Measurements from ENCODE around the gene PPFIA2. TPM values are rescaled to one million over a fixed set of nuclear protein-coding genes. Genes with fewer than 3 reads are reported as not detected.

PPFIA2 gene
- total and polyA plus RNA-seq, 9 of the 15 experiments (the other 6 are each of a cell fraction or from before 2014, with no cell fraction given), result not detected

DNA sequence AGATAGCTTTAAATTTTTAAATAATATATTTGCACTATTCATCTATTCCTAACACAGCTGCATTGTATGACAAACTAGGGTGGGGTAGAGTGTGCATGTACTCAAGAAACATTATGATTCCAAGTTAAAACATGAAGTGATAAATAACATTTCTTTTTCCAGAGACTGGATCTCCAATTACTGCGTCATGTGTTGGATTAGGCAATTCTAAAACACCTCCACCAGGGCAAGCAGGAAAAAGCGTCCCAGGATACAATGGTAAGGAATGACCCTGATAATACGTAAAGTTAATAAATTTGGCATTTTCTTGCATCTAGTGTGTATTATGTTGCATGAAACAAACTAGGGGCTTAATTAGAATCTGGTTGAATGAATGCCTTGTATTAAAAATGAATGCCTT is 542.4 kb downstream of the PPFIA2 start (continued):
- TF ChIP-seq, protein P1, sequence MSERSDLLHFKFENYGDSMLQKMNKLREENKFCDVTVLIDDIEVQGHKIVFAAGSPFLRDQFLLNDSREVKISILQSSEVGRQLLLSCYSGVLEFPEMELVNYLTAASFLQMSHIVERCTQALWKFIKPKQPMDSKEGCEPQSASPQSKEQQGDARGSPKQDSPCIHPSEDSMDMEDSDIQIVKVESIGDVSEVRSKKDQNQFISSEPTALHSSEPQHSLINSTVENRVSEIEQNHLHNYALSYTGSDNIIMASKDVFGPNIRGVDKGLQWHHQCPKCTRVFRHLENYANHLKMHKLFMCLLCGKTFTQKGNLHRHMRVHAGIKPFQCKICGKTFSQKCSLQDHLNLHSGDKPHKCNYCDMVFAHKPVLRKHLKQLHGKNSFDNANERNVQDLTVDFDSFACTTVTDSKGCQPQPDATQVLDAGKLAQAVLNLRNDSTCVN (CRISPR knock-in tag; IDR thresholded peaks at IDR 0.05), result no peak
- TF ChIP-seq, protein P2, sequence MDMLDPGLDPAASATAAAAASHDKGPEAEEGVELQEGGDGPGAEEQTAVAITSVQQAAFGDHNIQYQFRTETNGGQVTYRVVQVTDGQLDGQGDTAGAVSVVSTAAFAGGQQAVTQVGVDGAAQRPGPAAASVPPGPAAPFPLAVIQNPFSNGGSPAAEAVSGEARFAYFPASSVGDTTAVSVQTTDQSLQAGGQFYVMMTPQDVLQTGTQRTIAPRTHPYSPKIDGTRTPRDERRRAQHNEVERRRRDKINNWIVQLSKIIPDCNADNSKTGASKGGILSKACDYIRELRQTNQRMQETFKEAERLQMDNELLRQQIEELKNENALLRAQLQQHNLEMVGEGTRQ (CRISPR knock-in tag; IDR thresholded peaks at IDR 0.05), result no peak
- TF ChIP-seq, protein P3, sequence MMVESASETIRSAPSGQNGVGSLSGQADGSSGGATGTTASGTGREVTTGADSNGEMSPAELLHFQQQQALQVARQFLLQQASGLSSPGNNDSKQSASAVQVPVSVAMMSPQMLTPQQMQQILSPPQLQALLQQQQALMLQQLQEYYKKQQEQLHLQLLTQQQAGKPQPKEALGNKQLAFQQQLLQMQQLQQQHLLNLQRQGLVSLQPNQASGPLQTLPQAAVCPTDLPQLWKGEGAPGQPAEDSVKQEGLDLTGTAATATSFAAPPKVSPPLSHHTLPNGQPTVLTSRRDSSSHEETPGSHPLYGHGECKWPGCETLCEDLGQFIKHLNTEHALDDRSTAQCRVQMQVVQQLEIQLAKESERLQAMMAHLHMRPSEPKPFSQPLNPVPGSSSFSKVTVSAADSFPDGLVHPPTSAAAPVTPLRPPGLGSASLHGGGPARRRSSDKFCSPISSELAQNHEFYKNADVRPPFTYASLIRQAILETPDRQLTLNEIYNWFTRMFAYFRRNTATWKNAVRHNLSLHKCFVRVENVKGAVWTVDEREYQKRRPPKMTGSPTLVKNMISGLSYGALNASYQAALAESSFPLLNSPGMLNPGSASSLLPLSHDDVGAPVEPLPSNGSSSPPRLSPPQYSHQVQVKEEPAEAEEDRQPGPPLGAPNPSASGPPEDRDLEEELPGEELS (CRISPR knock-in tag; IDR thresholded peaks at IDR 0.05; ENCODE audit: borderline replicate concordance), result no peak
- no peak for TF ChIP-seq ZNF277 (CRISPR knock-in tag; IDR thresholded peaks at IDR 0.05; ENCODE audit: borderline replicate concordance)
- TF ChIP-seq, protein P4, sequence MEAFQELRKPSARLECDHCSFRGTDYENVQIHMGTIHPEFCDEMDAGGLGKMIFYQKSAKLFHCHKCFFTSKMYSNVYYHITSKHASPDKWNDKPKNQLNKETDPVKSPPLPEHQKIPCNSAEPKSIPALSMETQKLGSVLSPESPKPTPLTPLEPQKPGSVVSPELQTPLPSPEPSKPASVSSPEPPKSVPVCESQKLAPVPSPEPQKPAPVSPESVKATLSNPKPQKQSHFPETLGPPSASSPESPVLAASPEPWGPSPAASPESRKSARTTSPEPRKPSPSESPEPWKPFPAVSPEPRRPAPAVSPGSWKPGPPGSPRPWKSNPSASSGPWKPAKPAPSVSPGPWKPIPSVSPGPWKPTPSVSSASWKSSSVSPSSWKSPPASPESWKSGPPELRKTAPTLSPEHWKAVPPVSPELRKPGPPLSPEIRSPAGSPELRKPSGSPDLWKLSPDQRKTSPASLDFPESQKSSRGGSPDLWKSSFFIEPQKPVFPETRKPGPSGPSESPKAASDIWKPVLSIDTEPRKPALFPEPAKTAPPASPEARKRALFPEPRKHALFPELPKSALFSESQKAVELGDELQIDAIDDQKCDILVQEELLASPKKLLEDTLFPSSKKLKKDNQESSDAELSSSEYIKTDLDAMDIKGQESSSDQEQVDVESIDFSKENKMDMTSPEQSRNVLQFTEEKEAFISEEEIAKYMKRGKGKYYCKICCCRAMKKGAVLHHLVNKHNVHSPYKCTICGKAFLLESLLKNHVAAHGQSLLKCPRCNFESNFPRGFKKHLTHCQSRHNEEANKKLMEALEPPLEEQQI (IDR thresholded peaks at IDR 0.05), result no peak
- no peak for TF ChIP-seq YY1 (IDR thresholded peaks at IDR 0.05; ENCODE audit: borderline replicate concordance in 1 of 3, control insufficient read depth in 1 of 3, extremely low read depth in 1 of 3, insufficient read depth in 3 of 3, insufficient read length in 1 of 3, insufficient replicate concordance in 2 of 3, low read depth in 1 of 3, low read length in 2 of 3)
